GM12873 (cell line): ENCODE data around the gene RTN4IP1.

Experiments
- TF ChIP-seq, protein P1 (sequence below): IDR thresholded peaks from 2 replicates; pipeline ENCODE4 v1.5.1; 2012; ENCODE audit warnings: low read depth, mild to moderate bottlenecking, moderate library complexity, low read length, control low read depth; ENCODE audit not compliant: insufficient read depth; ENCODE audit errors: missing control alignments

RTN4IP1 gene

DNA sequence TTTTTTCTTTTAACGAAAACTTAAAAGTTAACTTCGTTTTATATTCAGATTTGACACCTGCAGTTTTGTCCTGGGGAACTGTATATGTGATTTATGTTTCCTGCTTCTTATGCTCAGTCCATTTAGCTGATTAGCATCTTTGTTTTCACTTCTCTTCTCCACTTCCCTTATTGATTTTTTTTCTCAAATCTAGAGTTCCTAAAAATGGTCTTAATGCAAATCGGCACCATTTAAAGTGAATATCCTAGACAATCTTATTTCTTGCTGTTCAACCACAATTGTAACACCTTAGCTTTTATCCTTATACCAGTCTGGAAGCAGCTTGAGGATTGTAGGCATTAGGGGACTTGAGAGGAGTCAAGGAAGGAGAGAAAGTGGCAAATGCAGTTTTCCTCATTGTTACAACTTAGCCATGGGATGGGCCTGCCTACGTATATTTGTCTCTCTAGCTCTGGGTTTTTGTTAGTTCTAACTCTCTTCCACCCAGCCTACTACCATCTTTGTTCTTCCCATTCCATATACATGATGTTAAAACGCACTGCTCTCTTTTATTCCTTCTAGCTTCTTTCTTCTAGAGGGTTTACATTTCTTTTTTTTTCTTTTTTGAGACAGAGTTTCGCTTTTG, 8.5 kb upstream of the RTN4IP1 start:
- TF ChIP-seq, protein P1, sequence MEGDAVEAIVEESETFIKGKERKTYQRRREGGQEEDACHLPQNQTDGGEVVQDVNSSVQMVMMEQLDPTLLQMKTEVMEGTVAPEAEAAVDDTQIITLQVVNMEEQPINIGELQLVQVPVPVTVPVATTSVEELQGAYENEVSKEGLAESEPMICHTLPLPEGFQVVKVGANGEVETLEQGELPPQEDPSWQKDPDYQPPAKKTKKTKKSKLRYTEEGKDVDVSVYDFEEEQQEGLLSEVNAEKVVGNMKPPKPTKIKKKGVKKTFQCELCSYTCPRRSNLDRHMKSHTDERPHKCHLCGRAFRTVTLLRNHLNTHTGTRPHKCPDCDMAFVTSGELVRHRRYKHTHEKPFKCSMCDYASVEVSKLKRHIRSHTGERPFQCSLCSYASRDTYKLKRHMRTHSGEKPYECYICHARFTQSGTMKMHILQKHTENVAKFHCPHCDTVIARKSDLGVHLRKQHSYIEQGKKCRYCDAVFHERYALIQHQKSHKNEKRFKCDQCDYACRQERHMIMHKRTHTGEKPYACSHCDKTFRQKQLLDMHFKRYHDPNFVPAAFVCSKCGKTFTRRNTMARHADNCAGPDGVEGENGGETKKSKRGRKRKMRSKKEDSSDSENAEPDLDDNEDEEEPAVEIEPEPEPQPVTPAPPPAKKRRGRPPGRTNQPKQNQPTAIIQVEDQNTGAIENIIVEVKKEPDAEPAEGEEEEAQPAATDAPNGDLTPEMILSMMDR: no peak

DNA sequence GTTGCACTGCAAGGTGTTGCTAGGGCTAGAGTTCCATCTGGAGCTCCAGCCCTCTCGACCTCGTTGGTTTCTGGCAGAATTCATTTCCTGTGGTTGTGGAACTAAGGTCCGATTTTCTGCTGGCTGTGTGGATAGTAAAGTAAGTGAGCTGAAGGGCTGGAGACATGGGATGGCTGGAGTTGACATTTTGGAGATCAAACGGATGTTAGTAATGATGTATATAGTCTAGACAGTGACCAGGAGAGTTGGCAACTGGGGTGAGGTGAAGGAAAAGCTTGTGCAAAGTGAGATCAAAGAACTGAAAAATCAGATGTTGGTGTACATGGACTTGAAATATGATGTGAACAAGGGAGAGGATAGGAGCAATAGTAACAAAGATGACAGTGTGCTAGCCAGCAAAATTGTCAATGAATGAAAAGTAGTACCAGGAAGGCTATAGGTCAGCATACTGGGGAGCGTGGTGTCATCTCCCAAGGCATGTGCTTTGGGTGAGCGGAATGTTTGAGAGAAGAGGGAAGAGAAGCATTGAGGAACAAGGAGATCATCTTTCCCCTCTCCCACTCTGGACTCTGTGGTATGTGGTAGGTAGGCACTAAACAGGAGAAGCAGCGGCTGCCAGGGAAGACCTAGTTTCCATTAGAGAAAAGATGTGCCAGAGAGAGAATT, 7.9 kb upstream of the RTN4IP1 start:
- TF ChIP-seq, protein P1: no peak

GRCh38 chr6:106634565-106634964, 5.3 kb upstream of the RTN4IP1 start:
- TF ChIP-seq, protein P1: no peak

- TF ChIP-seq, protein P1: no peak
Measured at GRCh38 chr6:106631346-106631745, 2.0 kb upstream of the RTN4IP1 start.

GRCh38 chr6:106630366-106630765, 1.1 kb upstream of the RTN4IP1 start:
- TF ChIP-seq, protein P1: no peak

DNA sequence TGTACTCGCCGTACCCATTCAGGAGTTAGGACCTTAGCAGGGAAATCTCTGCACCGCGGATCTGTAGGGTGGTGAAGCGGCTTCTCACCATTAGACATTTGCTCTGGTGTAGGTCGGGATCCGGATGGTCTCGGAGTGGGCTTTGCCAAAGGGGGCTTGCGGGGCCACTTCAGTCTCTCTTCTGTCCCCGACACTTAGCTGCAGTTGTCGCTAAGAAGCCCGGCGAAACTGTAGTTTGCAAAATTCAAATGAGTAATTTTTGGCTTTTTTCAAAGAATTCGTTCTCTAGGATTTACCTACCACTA, 513 bp upstream of the RTN4IP1 start:
- TF ChIP-seq, protein P1: no peak

GRCh38 chr6:106628658-106629102, 618 bp downstream of the RTN4IP1 start:
- TF ChIP-seq, protein P1: no peak
